SU-DHL-6 (cell line): ENCODE measurements around the gene ZBTB11.

ENCODE experiments used
- H2AFZ ChIP-seq: fragments of 200-600 bp; sonication (generic); 2 replicates; pipeline ENCODE4 v1.6.1; 2014; ENCODE audit warnings: low read depth, mild to moderate bottlenecking, moderate library complexity, mixed read lengths, antibody characterized with exemption, low read length; ENCODE audit not compliant: severe bottlenecking
- H3F3A ChIP-seq: fragments of 200-600 bp; shearing (Covaris generic); 2 replicates; pipeline ENCODE4 v1.6.0; 2016; ENCODE audit warnings: antibody characterized with exemption, mild to moderate bottlenecking; ENCODE audit not compliant: insufficient read depth
- H3K27ac ChIP-seq: fragments of 200-600 bp; sonication (generic); 2 replicates; pipeline ENCODE4 v1.5.1; 2016; ENCODE audit warnings: low read depth, mild to moderate bottlenecking, low read length, moderate library complexity, mixed read lengths
- H3K27me3 ChIP-seq: fragments of 200-600 bp; sonication (generic), shearing (Covaris generic); 2 replicates; pipeline ENCODE4 v1.6.0; 2014; ENCODE audit warnings: mild to moderate bottlenecking, low read length
- H3K36me3 ChIP-seq: fragments of 200-600 bp; sonication (generic); 2 replicates; pipeline ENCODE4 v1.6.1; 2014; ENCODE audit warnings: mild to moderate bottlenecking, low read length, mixed read lengths
- H3K4me2 ChIP-seq: fragments of 300-600, 200-600 bp; shearing (Covaris generic), sonication (generic); 2 replicates; pipeline ENCODE4 v1.6.0; 2014; ENCODE audit warnings: low read length, low read depth, mild to moderate bottlenecking; ENCODE audit not compliant: poor library complexity, severe bottlenecking
- H3K4me3 ChIP-seq: fragments of 200-600 bp; sonication (generic); 2 replicates; pipeline ENCODE4 v1.5.1; 2014; ENCODE audit warnings: antibody characterized with exemption, low read length, mild to moderate bottlenecking, mixed read lengths; ENCODE audit not compliant: insufficient read depth, poor library complexity, severe bottlenecking
- H3K79me2 ChIP-seq: fragments of 200-600 bp; sonication (generic); 2 replicates; pipeline ENCODE4 v1.6.1; 2014; ENCODE audit warnings: mild to moderate bottlenecking, low read length, moderate library complexity; ENCODE audit not compliant: insufficient read depth
- H3K9ac ChIP-seq: fragments of 200-600 bp; sonication (generic); 2 replicates; pipeline ENCODE4 v1.7.0; 2014; ENCODE audit warnings: mild to moderate bottlenecking, low read length
- H3K9me2 ChIP-seq: fragments of 200-600 bp; sonication (generic); replicated peaks from 2 replicates; pipeline ENCODE4 v1.6.1; 2014; ENCODE audit warnings: low read length; ENCODE audit not compliant: insufficient read depth
- H3K9me3 ChIP-seq: fragments of 200-600 bp; sonication (generic); 2 replicates; pipeline ENCODE4 v1.6.1; 2014; ENCODE audit warnings: low read length, mixed read lengths; ENCODE audit not compliant: insufficient read depth
- H4K20me1 ChIP-seq: fragments of 200-600 bp; sonication (generic); 2 replicates; pipeline ENCODE4 v1.6.1; 2014; ENCODE audit warnings: low read depth, mild to moderate bottlenecking, antibody characterized with exemption, low read length, moderate library complexity, mixed read lengths
- EZH2phosphoT487 ChIP-seq: fragments of 200-600 bp; sonication (generic), shearing (Covaris generic); conservative IDR thresholded peaks from 2 replicates; pipeline ENCODE4 v1.6.1; 2018; ENCODE audit warnings: mild to moderate bottlenecking, antibody characterized with exemption, low read length, moderate library complexity, mixed read lengths
- TF ChIP-seq, protein P1 (sequence below): fragments of 200-600 bp; sonication (generic); IDR thresholded peaks from one replicate; pipeline ENCODE4 v1.5.1; 2017; ENCODE audit warnings: antibody characterized with exemption, mild to moderate bottlenecking, low read length, moderate library complexity; ENCODE audit not compliant: insufficient read depth, poor library complexity, severe bottlenecking

ZBTB11 gene

DNA sequence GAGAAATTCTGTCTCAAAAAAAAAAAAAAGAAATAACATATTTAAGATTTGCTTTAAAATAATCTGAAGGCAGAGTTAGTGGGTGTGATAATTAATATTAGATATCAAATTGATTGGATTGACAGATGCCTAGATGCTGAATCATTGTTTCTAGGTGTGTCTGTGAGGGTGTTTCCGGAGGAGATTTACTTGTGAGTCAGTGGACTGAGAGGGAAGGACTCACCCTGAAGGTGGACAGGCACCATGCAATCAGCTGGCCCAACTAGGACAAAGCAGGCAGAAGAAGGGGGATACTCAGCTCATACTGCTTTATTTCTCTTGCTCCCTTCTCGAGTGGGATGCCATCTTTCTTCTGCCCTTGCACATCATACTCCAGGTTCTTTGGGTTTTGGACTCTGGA is 26.2 kb upstream of the ZBTB11 start:
- Histone ChIP-seq H3K27me3 (no peaks in the 10 kb centered on the region), H3F3A (peaks cover 8% of the 10 kb centered on the region; the same call in 1 of the 2 replicates), H3K9me3 (no peaks in the 10 kb centered on the region), H2AFZ (no peak overlapping the region), H3K9me2 (no peaks in the 10 kb centered on the region), H3K27ac (no peak overlapping the region), H3K4me3 (no peak overlapping the region), H3K9ac (no peak overlapping the region), H3K79me2 (no peaks in the 10 kb centered on the region), H3K36me3 (no peaks in the 10 kb centered on the region), H4K20me1 (no peaks in the 10 kb centered on the region), H3K4me2 (no peak overlapping the region)
- TF ChIP-seq EZH2phosphoT487: no peak
- TF ChIP-seq, protein P1, sequence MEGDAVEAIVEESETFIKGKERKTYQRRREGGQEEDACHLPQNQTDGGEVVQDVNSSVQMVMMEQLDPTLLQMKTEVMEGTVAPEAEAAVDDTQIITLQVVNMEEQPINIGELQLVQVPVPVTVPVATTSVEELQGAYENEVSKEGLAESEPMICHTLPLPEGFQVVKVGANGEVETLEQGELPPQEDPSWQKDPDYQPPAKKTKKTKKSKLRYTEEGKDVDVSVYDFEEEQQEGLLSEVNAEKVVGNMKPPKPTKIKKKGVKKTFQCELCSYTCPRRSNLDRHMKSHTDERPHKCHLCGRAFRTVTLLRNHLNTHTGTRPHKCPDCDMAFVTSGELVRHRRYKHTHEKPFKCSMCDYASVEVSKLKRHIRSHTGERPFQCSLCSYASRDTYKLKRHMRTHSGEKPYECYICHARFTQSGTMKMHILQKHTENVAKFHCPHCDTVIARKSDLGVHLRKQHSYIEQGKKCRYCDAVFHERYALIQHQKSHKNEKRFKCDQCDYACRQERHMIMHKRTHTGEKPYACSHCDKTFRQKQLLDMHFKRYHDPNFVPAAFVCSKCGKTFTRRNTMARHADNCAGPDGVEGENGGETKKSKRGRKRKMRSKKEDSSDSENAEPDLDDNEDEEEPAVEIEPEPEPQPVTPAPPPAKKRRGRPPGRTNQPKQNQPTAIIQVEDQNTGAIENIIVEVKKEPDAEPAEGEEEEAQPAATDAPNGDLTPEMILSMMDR: no peak

DNA sequence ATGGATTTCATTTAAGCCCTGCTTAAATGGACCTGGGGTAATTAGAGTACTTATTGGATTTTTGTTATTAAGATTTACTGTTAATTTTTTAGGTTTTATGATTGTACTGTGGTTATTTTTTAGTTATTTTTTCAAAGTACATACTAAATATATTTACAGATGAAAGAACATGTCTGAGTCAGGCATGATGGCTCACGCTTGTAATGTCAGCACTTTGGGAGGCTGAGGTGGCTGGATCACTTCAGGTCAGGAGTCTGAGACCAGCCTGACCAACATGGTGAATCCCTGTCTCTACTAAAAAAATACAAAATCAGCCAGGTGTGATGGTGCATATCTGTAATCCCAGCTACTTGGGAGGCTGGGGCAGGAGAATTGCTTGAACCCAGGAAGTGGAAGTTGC is 25.8 kb upstream of the ZBTB11 start:
- H3K4me3 ChIP-seq: no peak overlapping the region
- H2AFZ ChIP-seq: no peak overlapping the region
- no peaks in the 10 kb centered on the region for H4K20me1 ChIP-seq
- H3K9ac ChIP-seq: no peak overlapping the region
- H3K27me3 ChIP-seq: no peaks in the 10 kb centered on the region
- H3F3A ChIP-seq: peaks cover 5% of the 10 kb centered on the region; the same call in 1 of the 2 replicates
- no peak overlapping the region for H3K4me2 ChIP-seq
- no peak for TF ChIP-seq EZH2phosphoT487
- TF ChIP-seq, protein P1: no peak
- no peaks in the 10 kb centered on the region for H3K79me2 ChIP-seq
- no peaks in the 10 kb centered on the region for H3K36me3 ChIP-seq
- no peaks in the 10 kb centered on the region for H3K9me2 ChIP-seq
- no peaks in the 10 kb centered on the region for H3K9me3 ChIP-seq
- H3K27ac ChIP-seq: no peak overlapping the region

DNA sequence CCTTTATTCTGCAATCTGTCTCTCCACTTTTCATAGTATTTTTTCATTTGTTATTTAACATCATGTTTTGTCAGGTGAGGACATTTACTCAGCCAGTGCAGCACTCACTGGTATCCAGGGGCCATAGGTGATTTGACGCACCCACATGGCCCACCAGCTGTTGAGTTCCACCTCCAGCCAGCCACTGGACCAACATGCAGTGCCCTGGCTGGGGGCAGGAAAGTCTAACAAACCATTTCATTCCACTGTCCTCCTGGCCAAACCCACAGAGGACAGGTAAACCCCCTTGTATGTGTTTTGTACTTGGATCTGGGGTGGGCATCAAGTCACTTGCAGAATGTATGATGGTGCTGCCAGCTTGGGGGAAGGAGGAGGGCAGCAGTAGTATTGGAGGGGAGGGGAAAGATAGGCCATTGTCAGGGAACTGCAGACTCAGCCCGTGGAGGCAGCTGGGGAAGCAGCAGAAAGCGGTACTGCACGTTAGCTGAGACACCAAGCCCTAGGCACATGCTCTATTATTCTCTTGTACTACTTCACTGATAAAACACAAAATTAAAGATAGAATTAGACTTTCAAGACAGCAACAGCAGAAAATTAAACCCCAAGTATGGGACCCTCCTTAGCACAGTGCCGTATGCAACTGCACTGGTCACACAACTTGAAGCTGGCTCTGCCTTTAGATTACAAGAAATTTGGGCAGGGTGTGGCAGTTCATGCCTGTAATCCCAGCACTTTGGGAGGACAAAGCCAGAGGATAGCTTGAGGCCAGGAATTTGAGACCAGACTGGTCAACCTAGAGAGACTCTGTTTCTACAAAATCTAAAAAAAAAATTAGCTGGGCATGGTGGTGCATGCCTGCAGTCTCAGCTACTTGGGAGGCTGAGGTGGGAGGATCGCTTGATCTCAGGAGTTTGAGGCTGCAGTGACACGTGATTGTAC is 25.0 kb upstream of the ZBTB11 start:
- no peaks in the 10 kb centered on the region for H3K9me2 ChIP-seq
- peak overlapping the region; percentile 7 for H2AFZ ChIP-seq
- no peak overlapping the region for H3K4me3 ChIP-seq
- peak overlapping the region; percentile 64; the same call in 1 of the 2 replicates for H3K27ac ChIP-seq
- H3K27me3 ChIP-seq: no peaks in the 10 kb centered on the region
- 0 out of 2 replicates have a peak, but pooled peaks cover 4% of the 10 kb centered on the region for H3F3A ChIP-seq
- H3K36me3 ChIP-seq: no peaks in the 10 kb centered on the region
- no peak overlapping the region for H3K9ac ChIP-seq
- no peaks in the 10 kb centered on the region for H4K20me1 ChIP-seq
- no peaks in the 10 kb centered on the region for H3K79me2 ChIP-seq
- H3K4me2 ChIP-seq: peak overlapping the region; percentile 57
- H3K9me3 ChIP-seq: no peaks in the 10 kb centered on the region
- TF ChIP-seq EZH2phosphoT487: no peak
- TF ChIP-seq, protein P1: no peak
